CD4-positive, alpha-beta T cell (primary cell): ENCODE results near the gene GAS6. TPM values are rescaled to one million over a fixed set of nuclear protein-coding genes. Genes with fewer than 3 reads are reported as not detected.

Experiments used
- ATAC-seq: fragments of 200-7000 bp; cut with Tn5 transposase; one replicate; pipeline ENCODE4 v1.10.0; 2022; ENCODE audit warnings: mild to moderate bottlenecking; ENCODE audit not compliant: poor library complexity
- CTCF ChIA-PET: fragments of 350-600 bp; sonication (Branson Sonifier 250); formaldehyde crosslinking; loops from one replicate; lab custom pipeline; 2021; ENCODE audit warnings: antibody characterized with exemption, inconsistent platforms; lab: Charles Lee
- POLR2A ChIA-PET: fragments of 350-600 bp; sonication (Branson Sonifier 250); formaldehyde crosslinking; loops from one replicate; lab custom pipeline; 2021; ENCODE audit warnings: antibody characterized with exemption, inconsistent platforms; lab: Charles Lee
- DNase-seq, 14 experiments: peaks; one replicate each; pipeline ENCODE4 v3.0.0-alpha.2; 2013 to 2020; ENCODE audit warnings: mixed read lengths in 2 of 14
- H3K27ac ChIP-seq, 2 donors: one replicate each; pipeline versions ENCODE4 v1.5.1 to v1.7.0; 2013; ENCODE audit warnings: low read length in 2 of 2, low read depth in 1 of 2, mild to moderate bottlenecking in 1 of 2
- H3K27me3 ChIP-seq, 2 experiments: 1 replicate in 1 of 2; 2 replicates in 1 of 2; pipeline versions ENCODE4 v1.6.1 to v1.7.0; 2013; ENCODE audit warnings: low read length in 2 of 2, control low read depth in 1 of 2, mild to moderate bottlenecking in 1 of 2, moderate library complexity in 1 of 2; ENCODE audit not compliant: insufficient read depth in 2 of 2, control insufficient read depth in 1 of 2
- H3K36me3 ChIP-seq: one replicate; pipeline ENCODE4 v1.6.1; 2013; ENCODE audit warnings: low read length, control low read depth; ENCODE audit not compliant: insufficient read depth
- H3K4me1 ChIP-seq: one replicate; pipeline ENCODE4 v1.6.1; 2013; ENCODE audit warnings: low read length, control low read depth; ENCODE audit not compliant: insufficient read depth
- H3K4me3 ChIP-seq: one replicate; pipeline ENCODE4 v1.5.1; 2013; ENCODE audit warnings: mild to moderate bottlenecking, low read length, moderate library complexity
- H3K9me3 ChIP-seq, 2 experiments: 1 replicate in 1 of 2; 2 replicates in 1 of 2; pipeline versions ENCODE4 v1.6.1 to v1.7.0; 2013; ENCODE audit warnings: low read length in 2 of 2, mild to moderate bottlenecking in 2 of 2, control low read depth in 1 of 2, moderate library complexity in 1 of 2; ENCODE audit not compliant: control insufficient read depth in 1 of 2, insufficient read depth in 1 of 2
- H3K27ac Mint-ChIP-seq: one replicate; pipeline ENCODE4 v1.8.0; 2020; ENCODE audit warnings: mixed read lengths
- H3K27me3 Mint-ChIP-seq: one replicate; pipeline ENCODE4 v1.8.0; 2021; ENCODE audit warnings: mixed read lengths
- H3K36me3 Mint-ChIP-seq: one replicate; pipeline ENCODE4 v1.8.0; 2021; ENCODE audit warnings: low read depth, mixed read lengths
- H3K4me1 Mint-ChIP-seq: one replicate; pipeline ENCODE4 v1.8.0; 2021; ENCODE audit warnings: low read depth, mixed read lengths
- H3K4me3 Mint-ChIP-seq: one replicate; pipeline ENCODE4 v1.8.0; 2020; ENCODE audit warnings: mild to moderate bottlenecking, mixed read lengths
- H3K9me3 Mint-ChIP-seq: one replicate; pipeline ENCODE4 v1.8.0; 2020; ENCODE audit warnings: mixed read lengths
- CTCF ChIP-seq: fragments of 200-600 bp; IDR thresholded peaks from one replicate; pipeline ENCODE4 v1.8.0; 2022; ENCODE audit warnings: antibody characterized with exemption, mild to moderate bottlenecking
- intact Hi-C, 2 experiments: fragments of 100-400 bp; cut with DNase I in 1 of 2; cut with micrococcal nuclease in 1 of 2; formaldehyde crosslinking; loops; one replicate each; pipeline versions ENCODE4 v1.15.1 to v1.9.0; 2023 to 2025; cut with DNase I, micrococcal nuclease
- total RNA-seq, 174 experiments: library from RNA in 2 of 174; stranded (reverse) in 2 of 174; gene quantifications; one replicate each; pipeline ENCODE4 v1.2.3 and lab custom pipeline; 2021 to 2026

Gene GAS6
- total RNA-seq, 2 experiments from 2014 or later: 0.52 to 1.0 TPM

- no peaks in the 10 kb centered on the region for H3K9me3 Mint-ChIP-seq
- H3K27me3 ChIP-seq: no peaks in the 10 kb centered on the region
- no peaks in the 10 kb centered on the region for H3K4me1 Mint-ChIP-seq
- no peak overlapping the region for H3K27ac Mint-ChIP-seq
- intact Hi-C loops: no loop called here
- no peak overlapping the region for H3K4me3 Mint-ChIP-seq
- no peaks in the 10 kb centered on the region for H3K4me1 ChIP-seq
- H3K4me3 ChIP-seq: no peak overlapping the region
- ChIA-PET CTCF (no interaction called here), POLR2A (no interaction called here)
- no peak for TF ChIP-seq CTCF
- H3K36me3 Mint-ChIP-seq: no peaks in the 10 kb centered on the region
- peaks cover 15 to 37% of the 10 kb centered on the region in 2 experiments for H3K9me3 ChIP-seq
- H3K36me3 ChIP-seq: no peaks in the 10 kb centered on the region
- no peak overlapping the region for H3K27ac ChIP-seq
- ATAC-seq (no peak), DNase-seq (no peak)
- no peaks in the 10 kb centered on the region for H3K27me3 Mint-ChIP-seq
These were observed 57.4 kb downstream of the GAS6 start for GRCh38 chr13:113806526-113806925.

- no peak for TF ChIP-seq CTCF
- H3K36me3 ChIP-seq: no peaks in the 10 kb centered on the region
- ATAC-seq (no peak), DNase-seq (no peak)
- no peaks in the 10 kb centered on the region for H3K4me1 ChIP-seq
- Mint-ChIP-seq H3K36me3 (no peaks in the 10 kb centered on the region), H3K9me3 (no peaks in the 10 kb centered on the region), H3K4me1 (no peaks in the 10 kb centered on the region), H3K4me3 (no peak overlapping the region), H3K27ac (no peak overlapping the region), H3K27me3 (no peaks in the 10 kb centered on the region)
- POLR2A ChIA-PET: no interaction called here
- intact Hi-C loops: no loop called here
- CTCF ChIA-PET: no interaction called here
- no peak overlapping the region for H3K4me3 ChIP-seq
- no peak overlapping the region for H3K27ac ChIP-seq
- H3K9me3 ChIP-seq: peaks cover 15 to 37% of the 10 kb centered on the region in 2 experiments
- no peaks in the 10 kb centered on the region for H3K27me3 ChIP-seq
These were observed 57.8 kb downstream of the GAS6 start for GRCh38 chr13:113806104-113806471.

- ChIA-PET CTCF (no interaction called here), POLR2A (no interaction called here)
- Histone ChIP-seq H3K27me3 (no peaks in the 10 kb centered on the region), H3K4me1 (no peaks in the 10 kb centered on the region), H3K27ac (no peak overlapping the region), H3K9me3 (peaks cover 15 to 33% of the 10 kb centered on the region in 2 experiments), H3K4me3 (no peak overlapping the region), H3K36me3 (no peaks in the 10 kb centered on the region)
- Mint-ChIP-seq H3K27me3 (no peaks in the 10 kb centered on the region), H3K27ac (no peak overlapping the region), H3K4me1 (no peaks in the 10 kb centered on the region), H3K4me3 (no peak overlapping the region), H3K9me3 (no peaks in the 10 kb centered on the region), H3K36me3 (no peaks in the 10 kb centered on the region)
- intact Hi-C loops: no loop called here
- no peak for ATAC-seq
- DNase-seq: no peak
- no peak for TF ChIP-seq CTCF
These were observed 58.3 kb downstream of the GAS6 start for GRCh38 chr13:113805431-113806103.
